WTC11 (cell line): ENCODE data around the gene LTBP1.

Experiments used
- ARID4B ChIP-seq: sonication (generic); formaldehyde crosslinking; IDR thresholded peaks from 2 replicates; pipeline ENCODE4 v1.8.0; 2023; ENCODE audit warnings: missing genetic modification reagents, mild to moderate bottlenecking, borderline replicate concordance
- ATF3 ChIP-seq: sonication (generic); formaldehyde crosslinking; conservative IDR thresholded peaks from 2 replicates; pipeline ENCODE4 v1.8.1; 2022; ENCODE audit warnings: mild to moderate bottlenecking, missing genetic modification reagents
- IRF2 ChIP-seq: sonication (generic); formaldehyde crosslinking; IDR thresholded peaks from 2 replicates; pipeline ENCODE4 v1.8.0; 2022; ENCODE audit warnings: low read depth, missing genetic modification reagents, borderline replicate concordance
- MAX ChIP-seq: sonication (generic); formaldehyde crosslinking; IDR thresholded peaks from 2 replicates; pipeline ENCODE4 v1.8.0; 2022; ENCODE audit warnings: mild to moderate bottlenecking, missing genetic modification reagents
- NR1H2 ChIP-seq: sonication (generic); formaldehyde crosslinking; IDR thresholded peaks from 2 replicates; pipeline ENCODE4 v1.9.0; 2021; ENCODE audit warnings: mild to moderate bottlenecking, moderate library complexity, missing genetic modification reagents
- NR2C2 ChIP-seq: sonication (generic); formaldehyde crosslinking; IDR thresholded peaks from 2 replicates; pipeline ENCODE4 v1.8.0; 2022; ENCODE audit warnings: mild to moderate bottlenecking, missing genetic modification reagents
- PRDM15 ChIP-seq: sonication (generic); formaldehyde crosslinking; IDR thresholded peaks from 2 replicates; pipeline ENCODE4 v1.8.0; 2022; ENCODE audit warnings: missing genetic modification reagents

- no peak for TF ChIP-seq NR2C2 (CRISPR knock-in tag)
- TF ChIP-seq MAX (CRISPR knock-in tag) = no peak
- TF ChIP-seq IRF2 (CRISPR knock-in tag) = no peak
- no peak for TF ChIP-seq PRDM15 (CRISPR knock-in tag)
- no peak for TF ChIP-seq ARID4B (CRISPR knock-in tag)
- TF ChIP-seq NR1H2 (CRISPR knock-in tag) = no peak
- no peak for TF ChIP-seq ATF3 (CRISPR knock-in tag)
These were observed 28.0 kb upstream of the LTBP1 start for GRCh38 chr2:32918774-32919173.
